PC-9 (cell line): ENCODE data around the gene CHTF18. TPM values are rescaled to one million over a fixed set of nuclear protein-coding genes. Genes with fewer than 3 reads are reported as not detected.

Experiments used
- BruUV-seq: library from RNA; stranded (reverse); fragments of 400-500 nt; replicated peaks from 2 replicates; lab custom pipeline; 2021; lab: Mats Ljungman, UMichigan
- CTCF ChIA-PET: fragments of 300-600 bp; sonication (Branson Sonifier 250); formaldehyde crosslinking; loops from one replicate; lab custom pipeline; 2022; ENCODE audit warnings: antibody characterized with exemption; lab: Charles Lee
- POLR2A ChIA-PET: fragments of 300-600 bp; sonication (Branson Sonifier 250); formaldehyde crosslinking; loops from one replicate; lab custom pipeline; 2022; ENCODE audit warnings: antibody characterized with exemption; ENCODE audit not compliant: unreplicated experiment; lab: Charles Lee
- DNase-seq, 2 experiments: peaks; one replicate each; pipeline versions ENCODE4 v3.0.0 to v3.0.0-alpha.2; 2015 to 2022; ENCODE audit warnings: mixed read lengths in 1 of 2
- H2AFZ ChIP-seq: fragments of 200-600 bp; sonication (generic); 2 replicates; pipeline ENCODE4 v1.8.1; 2017; ENCODE audit warnings: antibody characterized with exemption
- H3F3A ChIP-seq: fragments of 200-600 bp; sonication (generic); 2 replicates; pipeline ENCODE4 v1.8.1; 2017; ENCODE audit warnings: antibody characterized with exemption, mild to moderate bottlenecking, low read depth; ENCODE audit not compliant: insufficient read depth
- H3K27ac ChIP-seq: fragments of 200-600 bp; sonication (generic); 2 replicates; pipeline ENCODE4 v1.6.1; 2016; ENCODE audit warnings: mixed run types
- H3K27me3 ChIP-seq: fragments of 200-600 bp; sonication (generic); 2 replicates; pipeline ENCODE4 v1.6.1; 2016; ENCODE audit warnings: low read depth, mixed run types; ENCODE audit not compliant: insufficient read depth
- H3K36me3 ChIP-seq: fragments of 200-600 bp; sonication (generic); 2 replicates; pipeline ENCODE4 v1.6.1; 2016; ENCODE audit warnings: low read depth, mixed run types
- H3K4me1 ChIP-seq: fragments of 200-600 bp; sonication (generic); replicated peaks from 2 replicates; pipeline ENCODE4 v1.6.1; 2016; ENCODE audit warnings: mixed run types; ENCODE audit not compliant: insufficient read depth
- H3K4me2 ChIP-seq: fragments of 200-600 bp; sonication (generic); 2 replicates; pipeline ENCODE4 v1.6.1; 2017; ENCODE audit warnings: mixed run types
- H3K4me3 ChIP-seq: fragments of 200-600 bp; sonication (generic); 2 replicates; pipeline ENCODE4 v1.6.1; 2016; ENCODE audit warnings: mixed run types
- H3K79me2 ChIP-seq: fragments of 200-600 bp; sonication (generic); 2 replicates; pipeline ENCODE4 v1.6.1; 2017; ENCODE audit warnings: low read depth, mixed run types
- H3K9me2 ChIP-seq: fragments of 200-600 bp; sonication (generic); 2 replicates; pipeline ENCODE4 v1.8.1; 2017; ENCODE audit warnings: mild to moderate bottlenecking; ENCODE audit not compliant: insufficient read depth
- H3K9me3 ChIP-seq: fragments of 200-600 bp; sonication (generic); 2 replicates; pipeline ENCODE4 v1.8.1; 2016; ENCODE audit warnings: low read depth; ENCODE audit not compliant: insufficient read depth
- H4K20me1 ChIP-seq: fragments of 200-600 bp; sonication (generic); 2 replicates; pipeline ENCODE4 v1.8.1; 2017; ENCODE audit not compliant: insufficient read depth
- EZH2 ChIP-seq: fragments of 200-600 bp; sonication (generic); IDR thresholded peaks from 2 replicates; pipeline ENCODE4 v1.8.0; 2017; ENCODE audit warnings: antibody characterized with exemption, low read depth
- intact Hi-C: fragments of 100-400 bp; cut with micrococcal nuclease; formaldehyde crosslinking; loops from one replicate; pipeline ENCODE4 v1.10.0; 2022; ENCODE audit not compliant: unreplicated experiment
- total RNA-seq: library from RNA; stranded (reverse); gene quantifications from 2 replicates; pipeline ENCODE4 v1.2.3, GENCODE V29; 2021
- TF ChIP-seq, protein P1 (sequence below): fragments of 200-600 bp; sonication (generic); conservative IDR thresholded peaks from 2 replicates; pipeline ENCODE4 v1.6.1; 2017; ENCODE audit warnings: mixed run types, antibody characterized with exemption, mild to moderate bottlenecking, moderate library complexity

CHTF18 gene
- total RNA-seq, 1 experiment from 2014 or later, result 67.7 TPM

DNA sequence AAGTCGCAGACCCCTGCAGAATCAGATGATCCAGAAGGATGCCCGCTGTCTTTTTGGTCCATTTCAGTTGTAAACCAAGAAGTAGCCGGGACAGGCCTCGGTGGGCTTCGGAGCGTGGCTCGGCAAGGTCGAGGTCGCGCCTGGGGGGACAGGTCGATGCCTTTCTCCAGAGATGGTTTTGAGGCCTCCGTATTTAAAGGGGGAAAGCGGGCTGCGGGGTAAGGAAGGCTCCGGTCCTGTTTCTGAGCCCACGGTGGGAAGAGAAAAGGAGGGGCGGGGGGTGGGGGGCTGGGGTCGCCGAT, 19.6 kb downstream of the CHTF18 start:
- no TSS peak for BruUV-seq
- intact Hi-C loops, result no loop called here
- no peak for TF ChIP-seq EZH2
- TF ChIP-seq, protein P1, sequence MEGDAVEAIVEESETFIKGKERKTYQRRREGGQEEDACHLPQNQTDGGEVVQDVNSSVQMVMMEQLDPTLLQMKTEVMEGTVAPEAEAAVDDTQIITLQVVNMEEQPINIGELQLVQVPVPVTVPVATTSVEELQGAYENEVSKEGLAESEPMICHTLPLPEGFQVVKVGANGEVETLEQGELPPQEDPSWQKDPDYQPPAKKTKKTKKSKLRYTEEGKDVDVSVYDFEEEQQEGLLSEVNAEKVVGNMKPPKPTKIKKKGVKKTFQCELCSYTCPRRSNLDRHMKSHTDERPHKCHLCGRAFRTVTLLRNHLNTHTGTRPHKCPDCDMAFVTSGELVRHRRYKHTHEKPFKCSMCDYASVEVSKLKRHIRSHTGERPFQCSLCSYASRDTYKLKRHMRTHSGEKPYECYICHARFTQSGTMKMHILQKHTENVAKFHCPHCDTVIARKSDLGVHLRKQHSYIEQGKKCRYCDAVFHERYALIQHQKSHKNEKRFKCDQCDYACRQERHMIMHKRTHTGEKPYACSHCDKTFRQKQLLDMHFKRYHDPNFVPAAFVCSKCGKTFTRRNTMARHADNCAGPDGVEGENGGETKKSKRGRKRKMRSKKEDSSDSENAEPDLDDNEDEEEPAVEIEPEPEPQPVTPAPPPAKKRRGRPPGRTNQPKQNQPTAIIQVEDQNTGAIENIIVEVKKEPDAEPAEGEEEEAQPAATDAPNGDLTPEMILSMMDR, result no peak
- Histone ChIP-seq H3K79me2 (peaks cover 25% of the 10 kb centered on the region), H3K4me1 (0 out of 2 replicates have a peak, but pooled peaks cover 6% of the 10 kb centered on the region), H2AFZ (peak overlapping the region; percentile 97), H3K9me3 (no peaks in the 10 kb centered on the region), H3K9me2 (no peaks in the 10 kb centered on the region), H3K4me3 (peak overlapping the region; percentile 97), H3K36me3 (no peaks in the 10 kb centered on the region), H3F3A (peaks cover 18% of the 10 kb centered on the region; the same call in 1 of the 2 replicates), H3K4me2 (peak overlapping the region; percentile 99), H3K27me3 (no peaks in the 10 kb centered on the region), H3K27ac (no peak overlapping the region), H4K20me1 (no peaks in the 10 kb centered on the region)
- no peak for DNase-seq
- CTCF ChIA-PET, result no interaction called here
- POLR2A ChIA-PET, result interaction anchor here (0.6 kb wide), 2 partner anchors 92 to 438 kb away, joined by 3 to 19 read pairs; partner anchors contain the start of gene MRPL28

DNA sequence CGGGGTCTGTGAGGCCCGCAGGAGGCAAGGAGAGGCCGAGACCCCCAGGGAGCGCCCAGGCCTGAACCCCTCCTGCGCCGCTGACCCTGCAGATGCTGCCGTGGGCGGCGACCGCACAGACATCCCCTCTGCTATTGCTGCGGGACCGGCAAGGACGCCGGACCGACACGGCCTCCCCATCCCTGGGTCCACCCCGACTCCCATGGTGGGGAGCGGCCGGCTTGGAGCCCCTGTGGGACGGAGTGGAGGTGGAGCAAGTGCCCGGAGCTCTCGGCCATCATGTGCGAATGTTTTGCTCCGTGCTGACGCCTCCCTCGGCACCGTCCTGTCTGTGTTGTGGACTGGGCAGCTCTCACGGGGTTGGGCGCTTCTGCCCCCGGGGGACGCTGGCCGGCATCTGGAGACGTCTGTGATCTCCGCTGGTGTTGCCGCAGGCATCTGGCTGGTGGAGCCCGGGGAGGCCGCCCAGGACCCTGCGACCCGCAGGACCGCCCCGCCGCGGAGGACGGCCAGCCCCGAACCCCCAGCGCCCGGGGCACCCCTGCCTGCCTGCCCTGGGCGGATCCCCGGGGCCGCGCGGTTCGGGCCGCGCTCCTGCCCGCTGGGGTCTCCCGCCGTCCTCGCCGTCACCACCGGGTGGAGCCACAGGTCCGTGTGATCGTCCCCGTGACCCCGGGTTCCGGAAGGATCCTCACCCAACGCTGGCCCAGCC, 24.9 kb downstream of the CHTF18 start:
- H3K79me2 ChIP-seq, result peaks cover 14% of the 10 kb centered on the region
- ChIA-PET POLR2A (no interaction called here), CTCF (no interaction called here)
- no peak overlapping the region for H3K27ac ChIP-seq
- BruUV-seq, result no TSS peak
- no peak overlapping the region for H3K4me3 ChIP-seq
- TF ChIP-seq, protein P1, result 0 out of 2 replicates have a peak, but pooled peaks have one; percentile 26
- no peak for TF ChIP-seq EZH2
- DNase-seq, result peak in 1 of 2 experiments; percentile 40
- H3F3A ChIP-seq, result peaks cover 6% of the 10 kb centered on the region; the same call in 1 of the 2 replicates
- no peaks in the 10 kb centered on the region for H3K36me3 ChIP-seq
- no peaks in the 10 kb centered on the region for H3K9me2 ChIP-seq
- no peak overlapping the region for H3K4me2 ChIP-seq
- H3K4me1 ChIP-seq, result peaks cover 16% of the 10 kb centered on the region
- no peak overlapping the region for H2AFZ ChIP-seq
- peaks cover 4% of the 10 kb centered on the region; the same call in 1 of the 2 replicates for H3K27me3 ChIP-seq
- intact Hi-C loops, result loop anchor here (2.0 to 10.0 kb wide), 2 partner anchors 161 to 289 kb away; partner anchors contain the start of gene LMF1
- no peaks in the 10 kb centered on the region for H3K9me3 ChIP-seq
- H4K20me1 ChIP-seq, result no peaks in the 10 kb centered on the region

DNA sequence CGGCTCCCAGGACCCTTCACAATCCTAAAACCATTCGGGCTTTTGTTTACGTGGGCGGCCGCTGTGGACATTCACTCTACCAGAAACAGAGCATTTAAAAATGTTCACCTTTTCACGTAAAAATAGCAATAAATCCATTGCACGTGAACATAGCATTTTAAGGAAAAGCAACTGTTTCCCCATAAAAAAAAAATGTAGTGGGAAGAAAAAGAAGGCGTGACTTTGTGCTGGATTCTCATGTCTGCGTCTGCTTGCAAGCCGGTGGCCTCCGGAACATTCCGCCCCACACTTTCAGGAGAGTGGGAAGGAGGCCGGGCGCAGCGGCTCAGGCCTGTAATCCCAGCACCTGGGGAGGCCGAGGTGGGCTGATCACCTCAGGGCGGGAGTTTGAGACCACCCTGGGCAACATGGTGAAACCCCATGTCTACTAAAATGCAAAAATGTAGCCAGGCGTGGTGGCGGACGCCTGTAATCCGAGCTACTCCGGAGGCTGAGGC, 25.5 kb downstream of the CHTF18 start:
- CTCF ChIA-PET, result no interaction called here
- POLR2A ChIA-PET, result no interaction called here

More for the DNA sequence above, 25.5 kb downstream of the CHTF18 start:
- intact Hi-C loops, result loop anchor here (2.0 to 10.0 kb wide), 3 partner anchors 161 to 289 kb away; partner anchors contain the start of gene LMF1
- Histone ChIP-seq H3K4me3 (no peak overlapping the region), H3K27ac (no peak overlapping the region), H3K27me3 (peaks cover 10% of the 10 kb centered on the region), H3F3A (no peaks in the 10 kb centered on the region; the same call in 1 of the 2 replicates), H3K9me2 (no peaks in the 10 kb centered on the region), H3K9me3 (no peaks in the 10 kb centered on the region), H3K79me2 (peaks cover 8% of the 10 kb centered on the region), H2AFZ (no peak overlapping the region), H3K36me3 (no peaks in the 10 kb centered on the region), H4K20me1 (no peaks in the 10 kb centered on the region), H3K4me1 (peaks cover 11% of the 10 kb centered on the region), H3K4me2 (no peak overlapping the region)
- TF ChIP-seq EZH2, result no peak
- TF ChIP-seq, protein P1, result no peak
- no peak for DNase-seq
- no TSS peak for BruUV-seq
